Fibroblast of skin of back (primary cell): ENCODE results near the gene TMEM190.

Experiments used
- DNase-seq: peaks from one replicate; pipeline ENCODE4 v3.0.0-alpha.2; 2013

Gene TMEM190

DNA sequence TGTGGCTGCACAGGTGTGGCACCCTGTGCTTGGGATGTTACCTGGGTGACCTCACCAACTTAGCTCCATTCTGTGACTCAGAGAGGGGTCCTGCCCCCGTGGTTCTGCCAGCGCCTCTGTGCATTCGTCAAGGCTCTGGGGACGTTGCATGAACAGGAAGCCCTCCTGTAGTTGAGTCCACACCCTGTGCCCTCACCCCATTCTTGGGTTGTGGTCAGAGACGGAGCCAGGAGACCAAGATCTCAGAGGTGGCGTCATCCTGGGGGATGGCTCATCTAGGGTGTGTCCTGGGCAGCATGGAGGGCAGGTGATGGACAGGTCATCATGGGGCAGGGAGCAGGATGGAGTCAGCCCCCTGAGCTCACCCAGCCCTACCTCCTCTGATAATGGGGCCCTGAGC lies 24.6 kb upstream of the TMEM190 start:
- no peak for DNase-seq

DNA sequence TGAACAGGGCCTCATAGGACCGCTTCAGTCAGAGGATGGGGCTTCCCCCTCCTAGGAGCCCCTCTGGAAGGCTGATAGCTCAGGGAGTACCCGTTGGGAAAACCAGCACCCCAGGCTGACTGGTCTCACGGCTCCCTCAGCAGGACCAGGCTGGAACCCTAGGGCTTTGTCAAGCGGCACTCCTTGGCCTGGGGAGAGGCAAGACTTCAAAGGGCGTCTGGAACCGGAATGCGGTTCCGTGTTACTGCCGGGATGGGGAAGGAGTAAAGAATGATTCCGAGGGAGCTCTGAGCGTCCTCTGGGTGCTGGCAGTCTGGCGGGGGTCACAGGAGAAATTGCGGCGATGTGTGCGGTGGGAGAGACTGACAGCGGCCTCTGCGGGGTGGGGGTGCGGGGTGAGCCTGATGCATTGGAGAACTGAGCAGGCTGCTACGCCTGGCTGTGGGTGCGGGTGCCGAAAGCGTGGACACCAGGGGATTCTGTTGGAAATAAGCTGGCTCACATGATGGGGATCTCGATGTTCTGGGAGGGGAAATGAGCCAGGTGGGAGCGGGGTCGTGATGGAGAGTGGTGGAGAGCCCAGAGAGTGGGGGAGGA lies 24.0 kb upstream of the TMEM190 start:
- no peak for DNase-seq

DNA sequence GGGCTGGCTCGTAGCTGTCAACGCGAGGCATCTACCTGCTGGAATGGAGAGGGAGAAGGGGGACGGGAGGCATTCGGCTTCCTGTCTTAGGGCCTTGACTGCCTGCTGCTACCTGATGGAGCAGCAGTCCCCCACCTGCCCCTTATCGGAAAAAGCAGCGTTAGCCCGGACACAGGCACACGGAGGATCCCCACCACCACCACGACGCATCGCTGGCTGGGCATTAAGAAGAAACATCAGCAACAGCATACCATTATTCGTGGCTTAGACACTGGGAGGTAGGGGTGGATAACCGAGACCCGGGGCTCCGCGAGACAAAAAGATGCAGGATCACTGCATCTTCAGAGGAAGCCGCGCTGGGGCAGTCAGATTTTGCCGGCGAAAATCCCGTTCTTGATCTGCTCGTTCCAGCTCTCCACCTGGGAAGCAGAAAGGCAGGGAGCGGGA lies 23.2 kb upstream of the TMEM190 start:
- no peak for DNase-seq

DNA sequence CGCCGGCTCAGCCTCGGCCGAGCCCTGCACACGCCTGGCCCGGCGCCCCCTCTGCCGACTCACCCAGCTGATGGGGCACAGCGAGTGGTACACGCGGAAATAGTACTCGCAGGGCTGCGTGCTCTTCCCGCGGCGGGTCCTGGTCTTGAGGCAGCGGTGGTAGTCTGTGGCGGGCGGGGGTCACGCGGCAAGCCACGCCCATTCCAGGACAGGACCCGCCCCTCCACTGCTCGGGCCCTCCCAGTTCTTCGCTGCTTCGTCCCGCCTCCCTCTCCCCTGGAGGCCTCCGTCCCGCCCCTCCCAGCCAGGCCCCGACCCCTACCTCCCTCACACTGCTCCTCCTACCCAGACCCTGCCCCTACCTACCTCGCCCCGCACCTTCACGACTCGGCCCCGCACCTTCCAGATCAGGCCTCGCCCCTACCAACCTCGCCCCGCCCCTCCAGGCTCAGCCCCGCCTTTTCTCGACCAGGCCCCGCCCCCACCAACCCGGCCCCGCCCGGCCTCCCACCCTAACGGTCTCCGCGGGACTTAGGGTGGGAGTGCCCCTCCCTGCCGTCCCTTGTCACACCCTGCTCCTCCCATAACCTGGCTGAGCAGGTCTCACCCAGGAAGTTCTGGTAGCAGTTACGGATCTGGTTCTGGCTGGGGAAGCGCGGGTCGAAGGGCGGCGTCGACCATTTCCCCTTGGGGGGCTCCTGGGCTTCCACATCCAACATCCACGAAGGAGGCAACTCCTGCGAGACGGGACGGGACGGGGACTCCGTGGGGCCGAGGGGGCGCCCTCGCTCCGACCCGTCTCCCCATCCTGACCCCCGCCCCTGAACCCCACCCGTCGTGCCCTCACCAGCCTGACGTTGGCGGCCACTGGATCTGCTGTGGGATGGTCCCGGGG lies 22.6 kb upstream of the TMEM190 start:
- peak; percentile 48 for DNase-seq

DNA sequence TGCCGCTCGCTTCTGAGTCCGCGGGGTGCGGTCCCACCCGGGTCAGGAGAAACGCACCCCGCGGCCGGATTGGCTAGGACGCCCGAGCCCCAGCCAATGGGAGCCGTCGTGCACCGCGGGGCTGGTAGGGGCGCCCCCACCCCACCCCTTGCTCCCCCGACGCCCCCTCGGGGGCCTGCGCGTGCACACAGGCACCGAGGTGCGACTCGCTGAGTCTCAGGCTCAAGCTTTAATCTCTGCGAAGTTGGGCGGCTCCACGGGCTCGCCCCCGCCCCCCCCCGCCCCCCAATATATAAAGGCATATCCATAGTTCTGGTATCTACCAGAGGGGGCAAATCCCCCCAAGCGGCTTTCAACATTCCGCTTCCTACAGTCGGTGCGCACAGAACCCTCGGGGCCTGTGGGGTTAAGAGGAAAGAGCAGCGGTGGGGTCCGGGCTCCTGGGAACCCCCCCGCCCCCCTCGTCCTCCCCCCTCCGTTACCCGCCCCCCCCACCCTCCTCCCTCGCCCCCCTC lies 21.9 kb upstream of the TMEM190 start, which contains the start of gene COX6B2:
COX6B2 (minus strand) TSS at position 22 of the 515 bp plus-strand sequence. CDS start 198 bp downstream, outside the sequence.
- no peak for DNase-seq

DNA sequence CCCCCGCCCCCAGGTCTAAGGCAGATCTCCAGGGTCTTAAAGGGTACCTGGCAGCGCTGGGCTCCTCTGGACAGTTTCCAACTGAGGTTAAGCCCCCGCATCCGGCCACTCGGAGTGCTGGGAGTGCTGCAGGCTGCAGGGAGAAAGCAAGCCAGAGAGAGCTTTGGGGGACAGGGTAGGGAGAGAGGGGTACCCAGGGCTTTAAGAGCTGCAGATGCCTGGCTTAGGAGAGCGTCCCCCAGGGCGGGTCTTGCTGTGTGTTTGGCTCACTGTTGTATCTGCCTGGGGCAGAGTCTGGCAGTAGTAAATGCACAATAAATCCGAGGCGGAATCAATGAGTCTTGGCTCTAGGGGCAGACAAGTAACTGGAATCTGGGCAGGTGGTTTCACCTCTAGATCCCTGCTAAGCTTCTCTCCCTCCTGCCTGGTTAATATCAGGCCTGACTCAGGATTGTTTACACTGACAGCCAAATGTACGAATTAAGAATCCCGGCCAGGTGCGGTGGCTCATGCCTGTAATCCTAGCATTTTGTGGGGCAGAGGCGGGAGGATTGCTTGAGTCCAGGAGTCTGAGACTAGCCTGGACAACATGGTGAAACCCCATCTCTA lies 21.3 kb upstream of the TMEM190 start:
- DNase-seq = no peak

DNA sequence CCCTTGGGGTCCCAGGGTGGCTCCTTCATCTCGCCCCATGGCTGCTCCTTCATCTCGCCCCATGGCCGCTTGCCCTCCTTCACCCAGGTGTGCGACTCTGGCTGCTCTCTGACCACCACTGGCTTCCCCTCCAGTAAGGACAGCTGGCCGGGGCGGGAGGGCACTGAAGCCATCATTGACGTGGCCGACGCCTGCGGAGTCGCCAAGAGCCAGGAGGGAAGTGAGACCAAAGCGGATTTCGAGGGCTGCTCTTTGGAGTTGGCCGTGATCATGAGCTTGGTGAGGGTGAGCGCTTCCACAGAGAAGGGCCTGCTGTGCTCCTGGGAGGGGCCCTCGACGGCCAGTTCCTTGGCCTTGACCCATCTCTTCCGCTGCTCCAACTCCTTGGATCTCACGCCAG lies 18.1 kb upstream of the TMEM190 start:
- DNase-seq = no peak

DNA sequence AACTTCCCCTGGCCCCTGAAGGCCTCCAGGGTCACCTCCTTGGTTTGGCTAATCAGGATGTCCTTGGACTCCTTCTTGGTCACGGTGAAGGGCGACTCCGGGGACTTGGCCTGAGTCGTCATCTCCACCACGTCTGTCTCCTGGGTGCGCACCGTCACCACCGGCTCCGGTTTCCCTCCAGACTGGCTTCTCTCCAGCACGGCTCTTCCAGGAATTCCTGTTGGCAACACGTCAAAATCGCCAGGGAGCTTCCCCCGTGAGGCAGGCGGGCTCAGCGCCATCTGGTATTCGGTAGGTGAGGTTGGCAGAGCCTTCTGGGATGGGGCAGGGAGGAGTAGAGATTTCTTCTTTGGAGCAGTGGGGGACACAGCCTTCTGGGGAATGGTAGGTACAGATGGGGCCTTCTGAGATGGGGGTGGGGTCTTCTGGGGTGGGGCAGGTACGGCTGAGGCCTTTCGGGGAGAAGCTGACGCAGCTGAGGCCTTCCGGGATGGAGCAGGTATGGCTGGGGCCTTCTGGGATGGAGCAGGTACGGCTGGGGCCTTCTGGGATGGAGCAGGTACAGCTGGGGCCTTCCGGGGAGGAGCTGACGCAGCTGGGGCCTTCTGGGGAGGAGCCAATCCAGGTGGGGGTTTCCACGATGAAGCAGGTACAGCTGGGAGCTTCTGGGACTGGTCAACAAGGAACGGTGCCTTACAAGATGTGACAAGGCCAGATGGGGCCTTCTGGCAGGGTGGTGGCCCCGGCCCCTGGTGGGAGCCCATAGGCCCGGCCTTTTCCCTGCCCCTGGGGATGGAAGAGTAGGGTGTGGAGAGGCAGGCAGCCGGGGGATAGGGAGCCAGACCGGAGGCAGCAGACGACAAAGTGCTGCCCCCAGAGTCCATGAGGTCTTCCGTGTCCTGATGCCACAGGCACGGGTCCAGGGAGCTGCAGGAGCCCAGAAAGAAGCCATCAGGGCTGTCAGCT lies 17.4 kb upstream of the TMEM190 start:
- no peak for DNase-seq

DNA sequence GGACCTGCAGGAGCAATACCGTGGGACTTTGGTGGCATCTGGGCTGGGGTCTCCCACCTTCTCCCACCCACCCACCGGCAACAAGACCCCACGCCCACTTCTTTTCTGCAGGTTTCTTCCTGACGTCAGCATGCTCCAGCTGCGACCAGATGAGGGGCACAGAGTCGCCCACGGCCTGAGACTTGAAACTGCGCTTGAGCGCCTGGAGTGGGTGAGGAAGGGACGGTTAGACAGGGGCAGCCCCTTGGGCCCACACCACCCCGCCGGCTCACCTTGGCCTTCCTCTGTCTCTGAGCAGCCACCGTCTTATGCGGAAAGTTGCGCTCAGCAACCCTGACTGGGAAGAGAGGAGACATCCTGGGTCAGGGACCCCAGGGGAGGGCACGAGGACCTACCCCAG lies 15.7 kb upstream of the TMEM190 start:
- DNase-seq = no peak

DNA sequence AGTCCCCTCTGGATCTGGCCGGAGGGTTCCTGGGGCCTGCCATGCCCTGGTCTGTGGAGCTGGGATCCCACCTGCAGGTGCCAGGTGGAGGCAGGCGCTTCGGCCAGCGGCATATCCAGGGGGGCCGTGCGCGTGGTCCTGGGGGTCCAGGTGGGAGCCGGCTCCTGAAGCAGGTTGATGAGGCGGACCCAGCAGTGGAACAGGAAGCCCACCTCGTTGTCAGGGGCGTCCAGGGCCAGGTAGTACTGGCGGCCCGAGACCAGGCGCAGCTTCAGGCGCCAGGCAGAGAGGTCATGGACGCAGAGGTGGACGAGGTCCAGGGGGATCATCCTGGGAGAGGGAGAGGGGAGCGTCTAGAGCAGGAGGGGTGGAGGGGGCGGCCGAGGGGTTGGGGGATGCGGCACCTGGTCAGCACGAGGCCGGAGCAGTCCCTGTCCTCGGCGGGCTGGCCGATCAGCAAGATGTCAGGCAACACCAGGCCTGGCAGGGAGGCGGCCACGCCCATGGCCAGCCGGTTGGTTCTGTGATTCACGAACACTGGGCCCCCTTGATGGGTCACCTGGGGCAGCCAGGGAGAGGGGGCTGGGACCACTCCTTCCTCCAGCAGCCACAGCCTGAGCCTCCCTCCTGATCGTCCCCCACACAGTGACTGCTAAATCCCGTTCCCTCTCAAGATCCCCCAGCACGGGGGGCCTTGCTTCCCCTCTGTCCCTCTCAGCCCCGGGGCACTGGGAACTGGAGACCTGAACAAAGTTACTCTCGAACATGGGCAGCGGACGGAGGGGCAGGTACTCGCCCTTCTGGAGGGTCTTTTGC lies 14.2 kb upstream of the TMEM190 start:
- no peak for DNase-seq

DNA sequence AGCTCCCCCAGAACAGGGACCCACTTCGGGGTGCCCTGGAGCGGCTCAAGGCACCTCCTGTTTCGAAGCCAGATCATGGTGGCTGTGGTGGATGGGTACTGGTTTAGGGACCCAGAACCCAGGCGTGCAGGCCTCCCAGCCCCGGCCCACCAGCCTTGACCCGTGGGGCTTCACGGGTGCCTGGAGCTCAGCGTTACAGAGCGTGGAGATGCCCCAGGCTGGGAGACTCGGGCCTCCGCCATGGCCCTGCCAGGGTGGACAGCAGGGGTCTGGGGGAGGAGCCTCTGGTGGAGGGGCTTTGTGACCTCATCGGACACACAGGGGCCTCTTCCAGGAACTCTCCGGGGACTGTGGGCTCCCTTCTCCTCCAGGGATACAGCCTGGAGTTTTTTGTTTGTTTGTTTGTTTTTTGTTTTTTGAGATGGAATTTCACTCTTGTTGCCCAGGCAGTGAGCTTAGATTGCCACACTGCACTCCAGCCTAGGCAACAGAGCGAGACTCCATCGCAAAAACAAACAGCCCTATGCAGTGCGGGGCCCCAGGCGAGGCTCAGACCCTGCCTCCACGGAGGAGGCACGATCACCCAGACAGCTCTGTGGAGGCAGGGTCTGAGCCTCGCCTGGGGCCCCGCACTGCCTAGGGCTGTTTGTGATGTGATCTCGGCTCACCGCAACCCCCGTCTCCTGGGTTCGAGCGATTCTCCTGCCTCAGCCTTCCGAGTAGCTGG lies 13.5 kb upstream of the TMEM190 start, which contains the start of gene GARIN5B:
GARIN5B (minus strand) TSS at position 271 of the 727 bp plus-strand sequence; CDS start at position 77, 194 bp downstream.
- no peak for DNase-seq

DNA sequence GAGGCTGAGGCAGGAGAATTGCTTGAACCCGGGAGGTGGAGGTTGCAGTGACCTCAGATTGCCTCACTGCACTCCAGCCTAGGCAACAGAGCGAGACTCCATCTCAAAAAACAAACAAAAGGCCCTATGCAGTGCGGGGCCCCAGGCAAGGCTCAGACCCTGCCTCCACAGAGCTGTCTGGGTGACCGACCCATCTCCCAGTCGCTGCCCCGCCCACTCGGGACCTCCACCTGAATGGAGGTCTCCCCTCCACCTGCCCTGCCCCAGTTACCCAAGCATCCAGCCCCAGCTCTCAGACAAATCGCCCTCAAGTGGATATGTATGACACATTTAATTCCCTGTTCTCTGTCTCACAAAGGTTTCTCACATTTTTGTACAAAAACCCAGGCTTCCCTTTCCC lies 11.4 kb upstream of the TMEM190 start:
- DNase-seq = no peak

DNA sequence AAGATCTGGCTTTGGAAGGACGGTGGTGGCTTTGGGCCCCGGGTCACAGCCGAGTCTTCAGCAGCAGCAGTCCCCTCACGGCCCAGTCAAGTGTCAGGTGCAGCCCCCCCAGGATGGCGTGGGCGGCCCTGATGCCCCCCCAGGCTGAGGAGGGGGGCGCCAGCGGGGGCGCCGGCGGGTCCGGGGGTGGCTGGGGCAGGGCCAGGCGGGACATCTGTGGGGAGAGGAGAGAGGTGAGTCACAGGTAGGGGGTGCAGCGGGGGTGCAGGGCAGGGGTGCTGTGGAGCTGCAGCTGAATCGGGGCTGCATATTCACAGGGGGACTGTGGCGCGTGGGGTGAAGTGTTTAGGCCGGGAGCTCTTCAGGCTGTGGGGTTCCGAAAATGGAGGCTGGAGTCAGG lies 10.7 kb upstream of the TMEM190 start:
- DNase-seq = no peak

DNA sequence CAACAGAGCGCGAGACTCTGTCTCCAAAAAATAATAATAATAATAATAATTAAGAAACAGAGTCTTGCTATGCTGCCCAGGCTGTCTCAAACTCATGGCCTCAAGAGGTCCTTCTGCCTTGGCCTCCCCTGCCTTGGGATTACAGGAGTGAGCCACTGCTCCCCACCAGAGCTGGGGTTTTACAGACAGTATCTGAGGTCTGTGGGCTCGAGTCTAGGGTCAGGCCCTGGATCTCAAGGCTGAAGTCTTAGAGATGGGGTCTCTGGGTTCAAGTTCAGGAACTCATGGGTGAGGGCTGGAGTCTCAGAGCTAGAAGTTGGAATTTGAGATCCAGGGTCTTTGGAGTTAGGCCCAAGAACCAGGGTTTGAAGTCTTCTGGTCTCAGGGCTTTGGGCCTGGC lies 9.8 kb upstream of the TMEM190 start:
- no peak for DNase-seq

DNA sequence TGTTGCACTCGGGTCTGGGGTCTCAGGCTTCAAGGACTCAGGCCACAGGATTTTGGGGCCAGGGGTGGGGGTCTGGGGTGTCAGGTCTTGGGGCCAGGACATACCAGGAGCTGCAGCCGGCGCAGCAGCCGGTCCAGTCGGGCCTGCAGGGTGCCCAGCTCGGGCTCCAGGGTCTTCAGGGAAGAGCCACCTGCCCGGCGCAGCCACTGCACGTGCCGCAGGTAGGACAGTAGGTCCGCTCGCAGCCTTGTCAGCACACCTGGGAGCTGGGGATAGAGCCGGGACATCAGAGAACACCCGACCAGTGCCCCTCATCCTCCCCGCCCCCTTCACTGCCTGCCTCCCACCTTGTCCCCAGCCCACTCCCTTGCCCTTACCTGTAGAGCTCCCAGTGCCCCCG lies 8.5 kb upstream of the TMEM190 start:
- DNase-seq = no peak

DNA sequence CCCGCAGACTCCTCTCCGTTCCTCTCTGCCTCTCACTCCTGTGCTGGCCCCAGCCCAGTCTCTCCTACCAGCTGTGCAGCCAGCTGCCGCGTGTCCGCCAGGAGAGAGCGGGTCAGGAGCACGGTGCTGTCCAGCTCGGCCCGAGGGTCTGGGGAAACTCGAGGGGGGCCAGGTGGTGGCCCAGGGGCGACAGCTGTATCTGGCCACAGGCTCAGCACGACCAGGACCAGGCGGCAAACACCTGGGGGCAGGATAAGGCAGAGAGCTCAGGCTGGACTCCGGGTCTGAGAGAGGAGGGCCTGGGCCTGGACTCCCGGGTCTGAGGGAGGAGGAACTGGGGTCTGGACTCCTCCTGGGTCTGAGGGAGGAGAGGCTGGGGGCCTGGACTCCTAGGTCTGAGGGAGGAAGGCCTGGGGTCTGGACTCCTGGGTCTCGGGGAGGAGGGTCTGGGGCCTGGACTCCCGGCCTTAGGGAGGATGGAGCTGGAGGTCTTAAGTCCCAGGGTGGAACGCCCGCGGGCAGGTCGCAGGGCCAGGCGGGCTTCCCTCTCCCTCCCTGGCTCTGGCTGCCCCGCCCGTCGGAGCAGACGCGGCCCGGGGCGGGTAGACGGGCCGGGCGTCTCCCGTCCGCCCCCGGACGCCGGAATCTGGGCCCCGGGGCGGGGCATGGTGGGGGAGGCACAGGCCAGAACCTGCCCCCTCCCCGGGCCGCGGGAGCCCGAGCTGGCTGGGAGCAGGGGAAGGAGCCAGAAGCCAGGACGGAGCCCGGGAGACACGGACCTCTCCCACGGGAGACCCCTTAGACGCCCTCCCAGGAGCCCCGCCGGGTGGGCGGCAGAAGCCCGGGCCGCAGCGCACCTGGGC lies 7.7 kb upstream of the TMEM190 start:
- DNase-seq = peak; percentile 72

DNA sequence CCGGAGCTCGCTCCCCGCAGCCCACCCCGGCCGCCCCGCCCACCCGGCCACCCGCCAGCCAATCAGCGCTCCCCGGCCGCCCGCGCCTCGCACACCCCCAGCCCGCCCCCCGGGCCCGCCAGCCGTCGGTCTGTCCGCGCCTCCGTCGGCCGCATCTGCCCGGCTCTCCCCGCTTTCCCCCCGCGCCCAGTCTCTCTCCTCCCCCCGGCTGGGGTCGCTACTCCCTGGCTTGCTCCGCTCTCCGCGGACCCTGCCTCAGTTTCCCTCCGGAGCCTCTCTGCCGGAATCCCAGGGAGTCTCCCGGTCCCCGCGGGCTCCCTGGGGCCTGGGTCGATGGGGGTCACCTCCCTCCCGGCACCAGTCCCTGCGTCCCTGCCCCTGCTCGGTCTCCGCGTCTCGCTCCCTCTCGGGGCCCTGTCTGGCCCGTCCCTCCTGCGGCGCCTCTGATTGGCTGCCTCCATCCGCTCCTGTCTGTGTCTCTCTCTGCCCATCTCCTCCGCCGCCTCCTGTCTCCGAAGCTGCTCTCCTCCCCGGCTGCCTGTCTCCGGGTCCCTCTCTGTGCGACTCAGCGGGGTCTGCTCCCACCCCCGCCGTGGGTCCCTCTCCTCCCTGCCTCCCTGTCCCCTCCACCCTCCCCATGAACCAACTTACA lies 6.8 kb upstream of the TMEM190 start:
- peak; percentile 86 for DNase-seq

DNA sequence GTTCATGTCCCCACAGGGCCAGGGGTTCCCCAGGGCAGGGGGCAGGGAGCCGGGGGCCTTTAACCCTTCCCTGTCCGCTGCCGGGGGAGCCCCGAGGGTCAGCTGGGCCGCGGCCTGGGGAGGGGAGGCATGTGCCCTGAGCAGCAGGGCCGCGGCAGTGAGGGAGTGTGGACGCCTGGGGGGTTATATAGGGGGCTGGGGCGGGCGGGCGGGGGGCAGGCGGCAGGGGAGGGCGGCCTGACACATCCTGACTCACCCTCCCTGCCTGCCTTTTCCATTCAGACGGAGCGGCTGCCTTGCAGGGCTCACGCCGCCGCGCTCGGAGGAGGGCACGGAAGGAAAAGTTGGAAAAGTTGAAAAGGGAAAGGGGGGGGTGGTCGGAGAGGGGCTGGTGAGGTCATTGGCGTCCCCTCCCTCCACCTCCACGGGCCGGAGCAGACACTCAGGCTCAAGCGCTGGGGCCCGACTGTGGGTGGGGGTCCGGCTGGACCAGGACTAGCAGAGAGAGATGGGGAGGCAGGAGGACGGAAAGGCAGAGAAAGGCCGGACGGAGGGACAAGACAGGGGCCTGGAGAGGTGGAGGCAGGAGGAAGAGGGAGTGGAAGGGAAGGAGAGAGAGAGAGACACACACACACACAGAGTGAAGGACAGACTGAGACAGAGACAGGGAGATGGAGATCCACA lies 6.2 kb upstream of the TMEM190 start, which contains the start of gene IL11:
IL11 (minus strand) TSS at position 159 of the 684 bp plus-strand sequence; CDS start at position 6, 153 bp downstream.
- DNase-seq = peak; percentile 86
